ENCODE results near the gene AHCYL2.

DNA sequence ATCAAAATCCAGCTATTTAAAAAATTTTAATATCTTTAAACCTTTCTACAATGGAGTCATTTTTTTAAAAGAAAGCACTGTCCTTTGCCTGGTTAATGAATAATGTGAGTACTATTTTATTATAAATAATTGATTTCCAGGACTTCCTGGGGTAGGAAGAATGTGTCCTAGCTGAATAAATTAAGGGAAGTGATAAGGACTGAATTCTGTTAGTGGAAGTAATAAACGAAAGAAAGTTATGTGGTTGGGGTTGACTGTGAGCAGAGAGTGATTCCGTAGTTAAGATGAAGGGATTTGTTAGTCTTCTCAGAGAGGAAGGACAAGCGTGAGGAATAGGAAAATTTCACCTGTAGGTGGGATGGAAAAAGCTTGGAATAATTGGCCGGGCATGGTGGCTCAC, 59.1 kb downstream of the AHCYL2 start:
- TF ChIP-seq, protein P1, sequence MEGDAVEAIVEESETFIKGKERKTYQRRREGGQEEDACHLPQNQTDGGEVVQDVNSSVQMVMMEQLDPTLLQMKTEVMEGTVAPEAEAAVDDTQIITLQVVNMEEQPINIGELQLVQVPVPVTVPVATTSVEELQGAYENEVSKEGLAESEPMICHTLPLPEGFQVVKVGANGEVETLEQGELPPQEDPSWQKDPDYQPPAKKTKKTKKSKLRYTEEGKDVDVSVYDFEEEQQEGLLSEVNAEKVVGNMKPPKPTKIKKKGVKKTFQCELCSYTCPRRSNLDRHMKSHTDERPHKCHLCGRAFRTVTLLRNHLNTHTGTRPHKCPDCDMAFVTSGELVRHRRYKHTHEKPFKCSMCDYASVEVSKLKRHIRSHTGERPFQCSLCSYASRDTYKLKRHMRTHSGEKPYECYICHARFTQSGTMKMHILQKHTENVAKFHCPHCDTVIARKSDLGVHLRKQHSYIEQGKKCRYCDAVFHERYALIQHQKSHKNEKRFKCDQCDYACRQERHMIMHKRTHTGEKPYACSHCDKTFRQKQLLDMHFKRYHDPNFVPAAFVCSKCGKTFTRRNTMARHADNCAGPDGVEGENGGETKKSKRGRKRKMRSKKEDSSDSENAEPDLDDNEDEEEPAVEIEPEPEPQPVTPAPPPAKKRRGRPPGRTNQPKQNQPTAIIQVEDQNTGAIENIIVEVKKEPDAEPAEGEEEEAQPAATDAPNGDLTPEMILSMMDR (IDR thresholded peaks at IDR 0.05; ENCODE audit: low read length) = no peak
- no peak for TF ChIP-seq EZH2 (IDR thresholded peaks at IDR 0.05; ENCODE audit: borderline replicate concordance, low read length)

All from OCI-LY1 (cell line).